Bronchial epithelial cell (primary cell): ENCODE data around the gene TMCC3. TPM values are rescaled to one million over a fixed set of nuclear protein-coding genes. Genes with fewer than 3 reads are reported as not detected.
A peak's percentile ranks its signal among the peaks of the same experiment; 100 is the strongest.
"Not testable (repeated sequence)": the region's sequence is repeated elsewhere in the genome, so short reads cannot be mapped to it uniquely, and the experiment has no call there.

Source experiments
- DNase-seq: peaks from one replicate; pipeline ENCODE4 v3.0.0-alpha.2; 2010; ENCODE audit warnings: low read depth
- FAIRE-seq: peaks from 2 replicates; lab custom pipeline; 2011; peaks lifted over from hg19 to GRCh38; lab: Jason Lieb, UNC
- H3K27me3 ChIP-seq: 2 replicates; pipeline ENCODE4 v1.5.1; 2011; ENCODE audit warnings: low read length; ENCODE audit not compliant: control insufficient read depth, insufficient read depth
- H3K36me3 ChIP-seq: 2 replicates; pipeline ENCODE4 v1.5.1; 2011; ENCODE audit warnings: low read length; ENCODE audit not compliant: control insufficient read depth, insufficient read depth
- H3K4me3 ChIP-seq: 2 replicates; pipeline ENCODE4 v1.5.1; 2011; ENCODE audit warnings: mild to moderate bottlenecking, low read depth, low read length, control low read depth
- CTCF ChIP-seq: IDR thresholded peaks from 2 replicates; pipeline ENCODE4 v1.5.1; 2011; ENCODE audit warnings: mild to moderate bottlenecking, moderate library complexity, low read length, control low read depth, inconsistent platforms; ENCODE audit not compliant: insufficient read depth, severe bottlenecking
- total RNA-seq: library from RNA; depleted of rRNA; stranded (reverse); fragments of >200 nt; gene quantifications from 2 replicates; pipeline ENCODE4 v1.2.1, GENCODE V29; 2014

Gene TMCC3
- total RNA-seq, 1 donor from 2014 or later = 5.8 TPM

GRCh38 chr12:94596596-94596995 lies 53.8 kb downstream of the TMCC3 start:
- no peak overlapping the region for H3K4me3 ChIP-seq
- DNase-seq (peak; percentile 54), FAIRE-seq (no peak)
- H3K36me3 ChIP-seq = no peaks in the 10 kb centered on the region
- TF ChIP-seq CTCF = no peak
- no peaks in the 10 kb centered on the region for H3K27me3 ChIP-seq

GRCh38 chr12:94595152-94595551 lies 55.2 kb downstream of the TMCC3 start:
- no peak for TF ChIP-seq CTCF
- no peak for DNase-seq
- FAIRE-seq = no peak
- Histone ChIP-seq H3K4me3 (no peak overlapping the region), H3K27me3 (no peaks in the 10 kb centered on the region), H3K36me3 (no peaks in the 10 kb centered on the region)

- H3K27me3 ChIP-seq = no peaks in the 10 kb centered on the region
- TF ChIP-seq CTCF = no peak
- no peaks in the 10 kb centered on the region for H3K36me3 ChIP-seq
- DNase-seq (no peak), FAIRE-seq (no peak)
- H3K4me3 ChIP-seq = no peak overlapping the region
Observed at GRCh38 chr12:94594443-94594825, 55.9 kb downstream of the TMCC3 start.

GRCh38 chr12:94593822-94594442 lies 56.4 kb downstream of the TMCC3 start:
- H3K36me3 ChIP-seq = no peaks in the 10 kb centered on the region
- FAIRE-seq (no peak), DNase-seq (no peak)
- no peaks in the 10 kb centered on the region for H3K27me3 ChIP-seq
- no peak for TF ChIP-seq CTCF
- no peak overlapping the region for H3K4me3 ChIP-seq

- not testable (repeated sequence) for H3K27me3 ChIP-seq, H3K36me3 ChIP-seq, H3K4me3 ChIP-seq, DNase-seq, FAIRE-seq
Observed at GRCh38 chr12:94592723-94593122, 57.6 kb downstream of the TMCC3 start.

GRCh38 chr12:94592080-94592479 lies 58.3 kb downstream of the TMCC3 start:
- Histone ChIP-seq H3K4me3 (no peak overlapping the region), H3K36me3 (no peaks in the 10 kb centered on the region), H3K27me3 (no peaks in the 10 kb centered on the region)
- TF ChIP-seq CTCF = no peak
- FAIRE-seq (no peak), DNase-seq (peak; percentile 87)
